PFSK-1 (cell line): ENCODE data around the gene PLEKHM2.

ENCODE experiments used
- FOXP2 ChIP-seq: optimal IDR thresholded peaks from 2 replicates; pipeline ENCODE3; 2011; ENCODE audit warnings: borderline replicate concordance, control low read depth, inconsistent platforms; ENCODE audit not compliant: insufficient read depth; ENCODE audit errors: extremely low read length, extremely low read depth
- POLR2AphosphoS5 ChIP-seq: IDR thresholded peaks from 2 replicates; pipeline ENCODE4 v1.6.1; 2012; ENCODE audit warnings: low read depth, mild to moderate bottlenecking, control low read depth, low read length, moderate library complexity
- SIN3A ChIP-seq: IDR thresholded peaks from 2 replicates; pipeline ENCODE4 v1.6.1; 2012; ENCODE audit warnings: mild to moderate bottlenecking, low read length, moderate library complexity, borderline replicate concordance; ENCODE audit not compliant: insufficient read depth
- TAF1 ChIP-seq: IDR thresholded peaks from 2 replicates; pipeline ENCODE4 v1.6.1; 2012; ENCODE audit warnings: low read length, control low read depth, borderline replicate concordance; ENCODE audit not compliant: insufficient read depth
- TF ChIP-seq, protein P1 (sequence below), 2 experiments: IDR thresholded peaks; 2 replicates each; pipeline versions ENCODE4 v1.6.1 to v1.8.0; 2011 to 2012; ENCODE audit warnings: low read depth in 2 of 2, low read length in 2 of 2, control low read depth in 1 of 2, inconsistent platforms in 1 of 2, mild to moderate bottlenecking in 1 of 2, moderate library complexity in 1 of 2; ENCODE audit not compliant: insufficient read depth in 1 of 2

Gene PLEKHM2

DNA sequence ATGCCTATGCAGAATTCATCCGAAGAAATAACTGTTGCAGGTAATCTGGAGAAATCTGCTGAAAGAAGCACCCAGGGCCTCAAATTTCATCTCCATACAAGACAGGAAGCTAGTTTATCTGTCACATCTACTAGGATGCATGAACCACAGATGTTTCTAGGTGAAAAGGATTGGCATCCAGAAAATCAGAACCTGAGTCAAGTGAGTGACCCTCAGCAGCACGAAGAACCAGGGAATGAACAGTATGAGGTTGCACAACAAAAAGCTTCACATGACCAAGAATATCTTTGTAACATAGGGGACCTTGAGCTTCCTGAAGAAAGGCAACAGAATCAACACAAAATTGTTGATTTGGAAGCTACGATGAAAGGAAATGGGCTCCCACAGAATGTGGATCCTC lies 24.0 kb upstream of the PLEKHM2 start:
- no peak for TF ChIP-seq FOXP2
- no peak for TF ChIP-seq TAF1
- TF ChIP-seq, protein P1, sequence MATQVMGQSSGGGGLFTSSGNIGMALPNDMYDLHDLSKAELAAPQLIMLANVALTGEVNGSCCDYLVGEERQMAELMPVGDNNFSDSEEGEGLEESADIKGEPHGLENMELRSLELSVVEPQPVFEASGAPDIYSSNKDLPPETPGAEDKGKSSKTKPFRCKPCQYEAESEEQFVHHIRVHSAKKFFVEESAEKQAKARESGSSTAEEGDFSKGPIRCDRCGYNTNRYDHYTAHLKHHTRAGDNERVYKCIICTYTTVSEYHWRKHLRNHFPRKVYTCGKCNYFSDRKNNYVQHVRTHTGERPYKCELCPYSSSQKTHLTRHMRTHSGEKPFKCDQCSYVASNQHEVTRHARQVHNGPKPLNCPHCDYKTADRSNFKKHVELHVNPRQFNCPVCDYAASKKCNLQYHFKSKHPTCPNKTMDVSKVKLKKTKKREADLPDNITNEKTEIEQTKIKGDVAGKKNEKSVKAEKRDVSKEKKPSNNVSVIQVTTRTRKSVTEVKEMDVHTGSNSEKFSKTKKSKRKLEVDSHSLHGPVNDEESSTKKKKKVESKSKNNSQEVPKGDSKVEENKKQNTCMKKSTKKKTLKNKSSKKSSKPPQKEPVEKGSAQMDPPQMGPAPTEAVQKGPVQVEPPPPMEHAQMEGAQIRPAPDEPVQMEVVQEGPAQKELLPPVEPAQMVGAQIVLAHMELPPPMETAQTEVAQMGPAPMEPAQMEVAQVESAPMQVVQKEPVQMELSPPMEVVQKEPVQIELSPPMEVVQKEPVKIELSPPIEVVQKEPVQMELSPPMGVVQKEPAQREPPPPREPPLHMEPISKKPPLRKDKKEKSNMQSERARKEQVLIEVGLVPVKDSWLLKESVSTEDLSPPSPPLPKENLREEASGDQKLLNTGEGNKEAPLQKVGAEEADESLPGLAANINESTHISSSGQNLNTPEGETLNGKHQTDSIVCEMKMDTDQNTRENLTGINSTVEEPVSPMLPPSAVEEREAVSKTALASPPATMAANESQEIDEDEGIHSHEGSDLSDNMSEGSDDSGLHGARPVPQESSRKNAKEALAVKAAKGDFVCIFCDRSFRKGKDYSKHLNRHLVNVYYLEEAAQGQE (IDR thresholded peaks at IDR 0.05; ENCODE audit: insufficient read depth in 1 of 2, low read depth in 2 of 2, low read length in 2 of 2) = no peak
- no peak for TF ChIP-seq POLR2AphosphoS5
- no peak for TF ChIP-seq SIN3A

DNA sequence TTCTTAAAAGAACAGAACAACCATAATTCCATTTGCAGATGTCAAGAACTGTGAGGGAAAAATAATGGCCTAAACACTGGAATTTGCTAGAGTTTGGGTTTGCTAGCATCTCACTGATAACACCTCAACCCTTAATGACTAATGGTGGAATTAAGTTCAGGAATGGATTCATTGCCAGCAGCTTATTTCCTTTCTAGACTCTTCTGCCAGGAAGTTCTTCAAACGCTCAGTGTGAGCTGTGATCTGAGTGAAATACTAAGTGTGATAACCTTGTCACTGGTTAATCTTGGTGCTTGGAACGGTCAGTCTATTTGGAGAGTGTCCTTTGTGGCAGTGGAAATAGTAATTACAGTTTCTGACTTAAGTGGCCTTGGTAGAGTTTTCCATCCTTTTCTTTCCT lies 21.6 kb upstream of the PLEKHM2 start:
- TF ChIP-seq FOXP2 (no peak), SIN3A (no peak), TAF1 (no peak), POLR2AphosphoS5 (no peak)
- TF ChIP-seq, protein P1 (IDR thresholded peaks at IDR 0.05; ENCODE audit: insufficient read depth in 1 of 2, low read depth in 2 of 2, low read length in 2 of 2) = no peak

DNA sequence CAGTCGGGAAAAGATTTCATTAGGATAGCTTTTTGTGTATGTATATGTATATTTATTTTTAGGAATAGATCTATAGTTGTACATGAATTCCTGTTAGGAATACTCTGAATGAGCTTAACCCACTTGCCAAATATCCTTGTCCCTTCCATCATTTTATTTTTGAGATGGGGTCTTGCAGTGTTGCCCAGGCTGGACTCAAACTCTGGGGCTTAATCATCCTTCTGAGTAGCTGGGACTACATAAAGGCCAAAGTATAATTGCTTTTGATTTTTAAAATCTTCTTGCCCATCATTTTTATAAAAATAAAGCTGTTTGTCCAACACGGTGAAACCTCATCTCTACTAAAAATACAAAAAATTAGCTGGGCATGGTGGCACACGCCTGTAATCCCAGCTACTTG lies 20.2 kb upstream of the PLEKHM2 start:
- TF ChIP-seq POLR2AphosphoS5 = no peak
- TF ChIP-seq SIN3A = no peak

DNA sequence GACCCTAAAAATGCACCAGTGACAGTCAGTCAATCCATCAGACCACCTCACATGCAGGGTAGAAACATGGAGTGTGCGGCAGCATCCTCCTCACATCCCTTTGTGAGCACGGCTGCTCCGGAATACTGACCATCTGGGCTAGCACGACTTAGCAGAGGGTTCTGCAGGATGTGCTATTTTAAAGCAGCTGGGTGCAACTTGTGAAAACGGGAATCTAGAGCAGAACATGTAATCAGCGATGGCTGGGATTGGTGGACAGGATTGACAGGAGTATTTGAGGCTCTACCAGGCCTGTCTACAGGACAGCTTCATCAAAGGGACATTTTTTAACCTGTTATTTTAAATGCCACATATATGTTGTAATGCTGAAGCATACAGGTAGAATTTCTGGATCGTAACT lies 16.8 kb upstream of the PLEKHM2 start:
- TF ChIP-seq, protein P1 (IDR thresholded peaks at IDR 0.05; ENCODE audit: insufficient read depth in 1 of 2, low read depth in 2 of 2, low read length in 2 of 2) = no peak
- TF ChIP-seq POLR2AphosphoS5 (no peak), SIN3A (no peak), FOXP2 (no peak), TAF1 (no peak)

- TF ChIP-seq TAF1 (no peak), FOXP2 (no peak)
Observed at GRCh38 chr1:15668089-15668754, 15.9 kb upstream of the PLEKHM2 start.

GRCh38 chr1:15669074-15669473 lies 15.0 kb upstream of the PLEKHM2 start:
- TF ChIP-seq POLR2AphosphoS5 = no peak
- no peak for TF ChIP-seq FOXP2
- TF ChIP-seq, protein P1 (IDR thresholded peaks at IDR 0.05; ENCODE audit: insufficient read depth in 1 of 2, low read depth in 2 of 2, low read length in 2 of 2) = no peak
- no peak for TF ChIP-seq SIN3A
- no peak for TF ChIP-seq TAF1
